GM12801 (cell line): ENCODE measurements around the gene SLC16A13.

Source experiments
- CTCF ChIP-seq: IDR thresholded peaks from one replicate; pipeline ENCODE4 v1.5.1; 2011; ENCODE audit warnings: control low read depth; ENCODE audit not compliant: insufficient read length; ENCODE audit errors: extremely low read depth

SLC16A13 gene

GRCh38 chr17:6996256-6997011, 39.4 kb upstream of the SLC16A13 start:
- no peak for TF ChIP-seq CTCF

GRCh38 chr17:6997171-6997570, 38.6 kb upstream of the SLC16A13 start:
- TF ChIP-seq CTCF = no peak

GRCh38 chr17:6998855-6999508, 36.8 kb upstream of the SLC16A13 start:
- TF ChIP-seq CTCF = no peak

GRCh38 chr17:7001318-7001961, 34.4 kb upstream of the SLC16A13 start:
- TF ChIP-seq CTCF = no peak

- TF ChIP-seq CTCF = no peak
These were observed 33.3 kb upstream of the SLC16A13 start for GRCh38 chr17:7002288-7003047.

GRCh38 chr17:7003745-7004144, 32.1 kb upstream of the SLC16A13 start:
- TF ChIP-seq CTCF = no peak
